HEK293 (cell line): ENCODE data around the gene BOK.

Experiments
- BCL11A ChIP-seq: fragments of 450-650 bp; formaldehyde crosslinking; IDR thresholded peaks from 2 replicates; pipeline ENCODE4 v1.5.1; 2016; ENCODE audit warnings: low read depth, missing biosample characterization, missing genetic modification characterization
- EGR2 ChIP-seq: fragments of 450-650 bp; formaldehyde crosslinking; IDR thresholded peaks from 2 replicates; pipeline ENCODE4 v1.5.1; 2016; ENCODE audit warnings: low read depth, missing biosample characterization, missing genetic modification characterization
- GFI1B ChIP-seq: fragments of 450-650 bp; formaldehyde crosslinking; IDR thresholded peaks from 2 replicates; pipeline ENCODE4 v1.5.1; 2016; ENCODE audit warnings: missing biosample characterization, missing genetic modification characterization
- KLF9 ChIP-seq: fragments of 450-650 bp; formaldehyde crosslinking; IDR thresholded peaks from 2 replicates; pipeline ENCODE4 v1.5.1; 2016; ENCODE audit warnings: missing biosample characterization, missing genetic modification characterization, low read depth
- OSR2 ChIP-seq: fragments of 450-650 bp; formaldehyde crosslinking; IDR thresholded peaks from 2 replicates; pipeline ENCODE4 v1.5.1; 2016; ENCODE audit warnings: missing biosample characterization, missing genetic modification characterization
- SCRT1 ChIP-seq: fragments of 450-650 bp; formaldehyde crosslinking; IDR thresholded peaks from 2 replicates; pipeline ENCODE4 v1.5.1; 2016; ENCODE audit warnings: missing biosample characterization, missing genetic modification characterization, borderline replicate concordance
- SCRT2 ChIP-seq: fragments of 450-650 bp; formaldehyde crosslinking; IDR thresholded peaks from 2 replicates; pipeline ENCODE4 v1.5.1; 2016; ENCODE audit warnings: missing biosample characterization, missing genetic modification characterization
- ZBTB17 ChIP-seq: fragments of 450-650 bp; formaldehyde crosslinking; IDR thresholded peaks from 2 replicates; pipeline ENCODE4 v1.5.1; 2016; ENCODE audit warnings: missing biosample characterization, missing genetic modification characterization
- ZFHX2 ChIP-seq: fragments of 450-650 bp; formaldehyde crosslinking; conservative IDR thresholded peaks from 2 replicates; pipeline ENCODE4 v1.5.1; 2016; ENCODE audit warnings: missing biosample characterization, missing genetic modification characterization
- ZNF132 ChIP-seq: fragments of 450-650 bp; formaldehyde crosslinking; IDR thresholded peaks from 2 replicates; pipeline ENCODE4 v1.5.1; 2017; ENCODE audit warnings: missing biosample characterization, missing genetic modification characterization, borderline replicate concordance
- ZNF146 ChIP-seq: fragments of 450-650 bp; formaldehyde crosslinking; IDR thresholded peaks from 2 replicates; pipeline ENCODE4 v1.5.1; 2016; ENCODE audit warnings: missing biosample characterization, missing genetic modification characterization
- ZNF184 ChIP-seq: fragments of 450-650 bp; IDR thresholded peaks from 2 replicates; pipeline ENCODE4 v1.5.1; 2018; ENCODE audit warnings: missing biosample characterization, mild to moderate bottlenecking, missing genetic modification characterization
- ZNF350 ChIP-seq: fragments of 450-650 bp; formaldehyde crosslinking; IDR thresholded peaks from 2 replicates; pipeline ENCODE4 v1.5.0; 2017; ENCODE audit warnings: missing biosample characterization, mild to moderate bottlenecking, missing genetic modification characterization
- ZNF433 ChIP-seq: fragments of 450-650 bp; formaldehyde crosslinking; IDR thresholded peaks from 2 replicates; pipeline ENCODE4 v1.5.1; 2016; ENCODE audit warnings: missing biosample characterization, missing genetic modification characterization, low read depth
- ZNF629 ChIP-seq: fragments of 450-650 bp; formaldehyde crosslinking; IDR thresholded peaks from 2 replicates; pipeline ENCODE4 v1.5.1; 2017; ENCODE audit warnings: missing biosample characterization, missing genetic modification characterization
- ZNF639 ChIP-seq: fragments of 450-650 bp; formaldehyde crosslinking; IDR thresholded peaks from 2 replicates; pipeline ENCODE4 v1.5.1; 2016; ENCODE audit warnings: missing biosample characterization, missing genetic modification characterization
- ZNF670 ChIP-seq: fragments of 450-650 bp; formaldehyde crosslinking; IDR thresholded peaks from 2 replicates; pipeline ENCODE4 v1.5.1; 2016; ENCODE audit warnings: missing biosample characterization, missing genetic modification characterization, low read depth
- ZNF677 ChIP-seq: fragments of 450-650 bp; IDR thresholded peaks from 2 replicates; pipeline ENCODE4 v1.5.0; 2018; ENCODE audit warnings: missing biosample characterization, mild to moderate bottlenecking, missing genetic modification characterization, moderate library complexity
- ZNF768 ChIP-seq: fragments of 450-650 bp; formaldehyde crosslinking; IDR thresholded peaks from 2 replicates; pipeline ENCODE4 v1.5.1; 2018; ENCODE audit warnings: missing biosample characterization, mild to moderate bottlenecking, missing genetic modification characterization
- ZSCAN18 ChIP-seq: fragments of 450-650 bp; formaldehyde crosslinking; IDR thresholded peaks from 2 replicates; pipeline ENCODE4 v1.5.1; 2016; ENCODE audit warnings: missing biosample characterization, missing genetic modification characterization
- TF ChIP-seq, protein P1 (sequence below): fragments of 450-650 bp; formaldehyde crosslinking; IDR thresholded peaks from 2 replicates; pipeline ENCODE4 v1.5.1; 2016; ENCODE audit warnings: missing biosample characterization, missing genetic modification characterization
- TF ChIP-seq, protein P2 (sequence below): fragments of 450-650 bp; formaldehyde crosslinking; IDR thresholded peaks from 2 replicates; pipeline ENCODE4 v1.5.1; 2016; ENCODE audit warnings: missing biosample characterization, missing genetic modification characterization
- TF ChIP-seq, protein P3 (sequence below): fragments of 450-650 bp; formaldehyde crosslinking; IDR thresholded peaks from 2 replicates; pipeline ENCODE4 v1.5.1; 2017; ENCODE audit warnings: missing biosample characterization, missing genetic modification characterization
- TF ChIP-seq, protein P4 (sequence below): fragments of 450-650 bp; formaldehyde crosslinking; IDR thresholded peaks from 2 replicates; pipeline ENCODE4 v1.5.1; 2016; ENCODE audit warnings: missing biosample characterization, missing genetic modification characterization

The BOK gene

DNA sequence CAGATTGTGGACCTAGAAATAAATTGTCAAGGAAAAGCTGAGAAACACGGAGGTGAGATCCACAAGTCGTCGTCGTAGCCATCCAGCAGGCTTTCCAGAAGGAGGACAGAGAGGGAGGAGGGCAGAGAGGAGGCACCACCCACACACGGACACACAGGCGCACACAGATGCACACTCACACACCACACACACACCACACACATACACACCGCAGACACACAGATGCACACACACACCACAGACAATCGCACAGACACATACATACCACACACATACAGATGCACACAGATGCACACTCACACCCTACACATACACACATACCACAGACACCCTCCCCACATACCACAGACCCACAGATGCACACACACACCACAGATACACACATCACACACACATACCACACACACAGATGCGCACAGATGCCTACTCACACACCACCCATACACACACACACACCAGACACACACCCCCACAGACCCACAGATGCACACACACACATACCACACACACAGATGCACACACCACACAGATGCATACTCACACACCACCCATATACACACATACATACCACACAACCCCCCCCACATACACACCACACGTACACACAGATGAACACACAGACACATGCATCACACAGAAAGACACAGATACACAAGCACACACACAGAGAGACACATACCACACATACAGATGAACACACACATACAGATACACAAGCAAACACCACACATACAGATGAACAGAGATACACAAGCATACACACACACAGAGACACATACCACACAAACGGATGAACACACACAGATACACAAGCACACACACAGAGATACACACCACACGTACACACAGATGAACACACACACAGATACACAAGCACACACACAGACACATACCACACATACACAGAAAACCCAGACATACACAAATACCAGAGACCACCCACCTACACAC, 12.7 kb upstream of the BOK start (continued):
- no peak for TF ChIP-seq ZNF768 (tag by site-specific recombination)
- TF ChIP-seq ZNF670: peak; percentile 46; the same call in 1 of the 2 replicates
- TF ChIP-seq OSR2 (tag by site-specific recombination): no peak
- TF ChIP-seq ZNF184 (tag by site-specific recombination): no peak
- no peak for TF ChIP-seq GFI1B (tag by site-specific recombination)
- TF ChIP-seq ZBTB17 (tag by site-specific recombination): no peak
- no peak for TF ChIP-seq ZNF433 (tag by site-specific recombination)
- TF ChIP-seq ZNF146 (tag by site-specific recombination): peak; percentile 43
- TF ChIP-seq ZNF350 (tag by site-specific recombination): no peak
- no peak for TF ChIP-seq ZNF677 (tag by site-specific recombination)
- TF ChIP-seq, protein P1, sequence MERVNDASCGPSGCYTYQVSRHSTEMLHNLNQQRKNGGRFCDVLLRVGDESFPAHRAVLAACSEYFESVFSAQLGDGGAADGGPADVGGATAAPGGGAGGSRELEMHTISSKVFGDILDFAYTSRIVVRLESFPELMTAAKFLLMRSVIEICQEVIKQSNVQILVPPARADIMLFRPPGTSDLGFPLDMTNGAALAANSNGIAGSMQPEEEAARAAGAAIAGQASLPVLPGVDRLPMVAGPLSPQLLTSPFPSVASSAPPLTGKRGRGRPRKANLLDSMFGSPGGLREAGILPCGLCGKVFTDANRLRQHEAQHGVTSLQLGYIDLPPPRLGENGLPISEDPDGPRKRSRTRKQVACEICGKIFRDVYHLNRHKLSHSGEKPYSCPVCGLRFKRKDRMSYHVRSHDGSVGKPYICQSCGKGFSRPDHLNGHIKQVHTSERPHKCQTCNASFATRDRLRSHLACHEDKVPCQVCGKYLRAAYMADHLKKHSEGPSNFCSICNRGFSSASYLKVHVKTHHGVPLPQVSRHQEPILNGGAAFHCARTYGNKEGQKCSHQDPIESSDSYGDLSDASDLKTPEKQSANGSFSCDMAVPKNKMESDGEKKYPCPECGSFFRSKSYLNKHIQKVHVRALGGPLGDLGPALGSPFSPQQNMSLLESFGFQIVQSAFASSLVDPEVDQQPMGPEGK (tag by site-specific recombination): 0 out of 2 replicates have a peak, but pooled peaks have one; percentile 16
- TF ChIP-seq SCRT2 (tag by site-specific recombination): no peak
- no peak for TF ChIP-seq ZNF639 (tag by site-specific recombination)
- 0 out of 2 replicates have a peak, but pooled peaks have one; percentile 15 for TF ChIP-seq SCRT1 (tag by site-specific recombination)
- TF ChIP-seq, protein P2, sequence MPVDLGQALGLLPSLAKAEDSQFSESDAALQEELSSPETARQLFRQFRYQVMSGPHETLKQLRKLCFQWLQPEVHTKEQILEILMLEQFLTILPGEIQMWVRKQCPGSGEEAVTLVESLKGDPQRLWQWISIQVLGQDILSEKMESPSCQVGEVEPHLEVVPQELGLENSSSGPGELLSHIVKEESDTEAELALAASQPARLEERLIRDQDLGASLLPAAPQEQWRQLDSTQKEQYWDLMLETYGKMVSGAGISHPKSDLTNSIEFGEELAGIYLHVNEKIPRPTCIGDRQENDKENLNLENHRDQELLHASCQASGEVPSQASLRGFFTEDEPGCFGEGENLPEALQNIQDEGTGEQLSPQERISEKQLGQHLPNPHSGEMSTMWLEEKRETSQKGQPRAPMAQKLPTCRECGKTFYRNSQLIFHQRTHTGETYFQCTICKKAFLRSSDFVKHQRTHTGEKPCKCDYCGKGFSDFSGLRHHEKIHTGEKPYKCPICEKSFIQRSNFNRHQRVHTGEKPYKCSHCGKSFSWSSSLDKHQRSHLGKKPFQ: peak; percentile 73; the same call in 1 of the 2 replicates
- TF ChIP-seq, protein P3, sequence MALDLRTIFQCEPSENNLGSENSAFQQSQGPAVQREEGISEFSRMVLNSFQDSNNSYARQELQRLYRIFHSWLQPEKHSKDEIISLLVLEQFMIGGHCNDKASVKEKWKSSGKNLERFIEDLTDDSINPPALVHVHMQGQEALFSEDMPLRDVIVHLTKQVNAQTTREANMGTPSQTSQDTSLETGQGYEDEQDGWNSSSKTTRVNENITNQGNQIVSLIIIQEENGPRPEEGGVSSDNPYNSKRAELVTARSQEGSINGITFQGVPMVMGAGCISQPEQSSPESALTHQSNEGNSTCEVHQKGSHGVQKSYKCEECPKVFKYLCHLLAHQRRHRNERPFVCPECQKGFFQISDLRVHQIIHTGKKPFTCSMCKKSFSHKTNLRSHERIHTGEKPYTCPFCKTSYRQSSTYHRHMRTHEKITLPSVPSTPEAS (tag by site-specific recombination): peak; percentile 51
- no peak for TF ChIP-seq ZSCAN18 (tag by site-specific recombination)
- no peak for TF ChIP-seq KLF9 (tag by site-specific recombination)
- peak; percentile 52 for TF ChIP-seq ZFHX2 (tag by site-specific recombination)
- TF ChIP-seq, protein P4, sequence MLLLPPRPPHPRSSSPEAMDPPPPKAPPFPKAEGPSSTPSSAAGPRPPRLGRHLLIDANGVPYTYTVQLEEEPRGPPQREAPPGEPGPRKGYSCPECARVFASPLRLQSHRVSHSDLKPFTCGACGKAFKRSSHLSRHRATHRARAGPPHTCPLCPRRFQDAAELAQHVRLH (tag by site-specific recombination): no peak
- TF ChIP-seq BCL11A (tag by site-specific recombination): no peak
- TF ChIP-seq ZNF629 (tag by site-specific recombination): no peak
- peak; percentile 56 for TF ChIP-seq EGR2 (tag by site-specific recombination)
- TF ChIP-seq ZNF132 (tag by site-specific recombination): no peak
